Heart left ventricle (tissue), 16 donors: ENCODE results near the gene MYCN. TPM values are rescaled to one million over a fixed set of nuclear protein-coding genes. Genes with fewer than 3 reads are reported as not detected.

Experiments
- ATAC-seq, 4 donors: fragments of 200-7000 bp; cut with Tn5 transposase; one replicate each; pipeline ENCODE4 v1.9.1; 2020 to 2022; ENCODE audit warnings: moderate library complexity in 4 of 4, mild to moderate bottlenecking in 3 of 4, moderate number of reproducible peaks in 1 of 4
- DNase-seq, 5 donors: peaks; one replicate each; pipeline ENCODE4 v3.0.0-alpha.2; 2020
- H3K27ac ChIP-seq, 12 donors: fragments of 200-600 bp; sonication (generic) in 4 of 12; one replicate each; pipeline versions ENCODE4 v1.5.0 to v1.8.0; 2016 to 2022; ENCODE audit warnings: mild to moderate bottlenecking in 2 of 12
- H3K27me3 ChIP-seq, 9 donors: fragments of 200-600 bp; sonication (generic) in 2 of 9; one replicate each; pipeline versions ENCODE4 v1.5.1 to v1.8.0; 2016 to 2022; ENCODE audit warnings: mild to moderate bottlenecking in 3 of 9
- H3K36me3 ChIP-seq, 9 donors: fragments of 200-600 bp; sonication (generic) in 2 of 9; one replicate each; pipeline versions ENCODE4 v1.5.0 to v1.8.0; 2018 to 2022; ENCODE audit warnings: mild to moderate bottlenecking in 2 of 9
- H3K4me1 ChIP-seq, 12 donors: fragments of 200-600 bp; sonication (generic) in 4 of 12; one replicate each; pipeline versions ENCODE4 v1.5.0 to v1.8.0; 2016 to 2022; ENCODE audit warnings: mild to moderate bottlenecking in 3 of 12
- H3K4me3 ChIP-seq, 12 donors: fragments of 200-600 bp; sonication (generic) in 4 of 12; one replicate each; pipeline versions ENCODE4 v1.5.0 to v1.8.0; 2017 to 2022; ENCODE audit warnings: mild to moderate bottlenecking in 9 of 12, moderate library complexity in 4 of 12
- H3K9me3 ChIP-seq, 12 donors: fragments of 200-600 bp; sonication (generic) in 4 of 12; one replicate each; pipeline versions ENCODE4 v1.5.0 to v1.8.0; 2016 to 2022; ENCODE audit warnings: mild to moderate bottlenecking in 1 of 12
- CTCF ChIP-seq, 12 donors: fragments of 200-600 bp; sonication (generic) in 4 of 12; IDR thresholded peaks; one replicate each; pipeline versions ENCODE4 v1.5.0 to v1.8.0; 2018 to 2022; ENCODE audit warnings: antibody characterized with exemption in 12 of 12, mild to moderate bottlenecking in 5 of 12
- POLR2A ChIP-seq, 2 donors: fragments of 450-650 bp; IDR thresholded peaks; one replicate each; pipeline ENCODE4 v1.6.1; 2017; ENCODE audit warnings: antibody characterized with exemption in 2 of 2, mild to moderate bottlenecking in 2 of 2, moderate library complexity in 2 of 2
- WGBS, 4 donors: extraction: QIAGEN DNeasy Blood & Tissue Kit in 2 of 4; methylation state at CpG; one replicate each; pipeline versions ENCODE4 v1.1.5 to v1.1.7; 2013 to 2018; 5-methylcytosine and 5-hydroxymethylcytosine counted together
- intact Hi-C, 10 donors: fragments of 100-400 bp; cut with DNase I; formaldehyde crosslinking; loops; one replicate each; pipeline versions ENCODE4 v1.11.1 to v1.14.2; 2022
- polyA plus RNA-seq, 2 donors: library from polyadenylated mRNA; stranded (reverse); fragments of 200-250 nt; gene quantifications; one replicate each; pipeline ENCODE4 v1.2.3, GENCODE V29; 2013
- total RNA-seq, 9 donors: library from RNA; depleted of rRNA in 2 of 9; stranded (reverse); fragments of >200 nt in 2 of 9; fragmentation: NEBNext Ultra II Directional in 3 of 9; extraction: Animal tissue kit (Norgen Biotek cat#: 25700) in 3 of 9; gene quantifications; one replicate each; pipeline versions ENCODE4 v1.1.0 to v1.2.4, GENCODE V29; 2016 to 2023
- donor health status: ischemic (EF 13 %, LVEDD 7.1; RV severe dilation, severe dysfunction).
- donor health status: healthy with polysubstance abuse.
- donor health status: DM: no; HTN: yes; CAD: no.
- donor health status: DM: no; HTN: no; CAD: no.
- donor health status: ischemic (EF 25% LVEDD 6.9; RV normal size, moderate dysfunction).
- donor health status: ischemic (EF 25% LVEDD 5.7; RV mildly dilated, moderate dysfunction).
- donor health status: healthy.
- donor health status: DM: yes; HTN: yes; CAD: no.
- donor health status: ischemic (EF 35%, LVEDD 5.7; RV mildly dilated, moderate dysfunction).
- donor health status: nonischemic (EF 11% LVEDD 7.7; RV severe dilation, severe dysfunction).
- donor health status: DM: yes; HTN: yes; CAD: no.
- donor health status: PGD.
- donor health status: ischemic (EF 29% LVEDD 5.4; RV normal size, mild dysfunction).
- donor health status: nonischemic (EF 23%, LVEDD 6.1; RV moderate dilation, normal function).

The MYCN gene
- total and polyA plus RNA-seq, 11 donors: 0.22 to 1.6 (median 0.62) TPM; not detected in 2

- TF ChIP-seq POLR2A (IDR thresholded peaks at IDR 0.05) (no peak), CTCF (IDR thresholded peaks at IDR 0.05) (no peak)
- no peaks in the 10 kb centered on the region for H3K9me3 ChIP-seq
- H3K36me3 ChIP-seq: no peaks in the 10 kb centered on the region
- intact Hi-C loops: no loop called here
- H3K4me3 ChIP-seq: no peak overlapping the region
- no peak for DNase-seq
- ATAC-seq: no peak
- peaks cover 0 to 11% (median 0%) of the 10 kb centered on the region in 9 donors for H3K27me3 ChIP-seq
- WGBS, 4 donors: 92 to 95% (median 93%) methylated on average over 10 of the region's 10 CpGs
- no peak overlapping the region for H3K27ac ChIP-seq
- peaks cover 0 to 8% (median 0%) of the 10 kb centered on the region in 12 donors for H3K4me1 ChIP-seq
Measured at GRCh38 chr2:15967415-15968279, 27.3 kb downstream of the MYCN start.

GRCh38 chr2:15968280-15969178 is 28.2 kb downstream of the MYCN start:
- no peak overlapping the region for H3K4me3 ChIP-seq
- peaks cover 0 to 8% (median 0%) of the 10 kb centered on the region in 12 donors for H3K4me1 ChIP-seq
- no peaks in the 10 kb centered on the region for H3K36me3 ChIP-seq
- H3K27me3 ChIP-seq: peaks cover 0 to 11% (median 0%) of the 10 kb centered on the region in 9 donors
- no peak overlapping the region for H3K27ac ChIP-seq
- DNase-seq (no peak), ATAC-seq (no peak)
- 91 to 94% (median 93%) methylated on average over 6 to 7 of the region's 7 CpGs for WGBS, 4 donors
- H3K9me3 ChIP-seq: no peaks in the 10 kb centered on the region
- TF ChIP-seq CTCF (IDR thresholded peaks at IDR 0.05) (no peak), POLR2A (IDR thresholded peaks at IDR 0.05) (no peak)
- intact Hi-C loops: no loop called here

DNA sequence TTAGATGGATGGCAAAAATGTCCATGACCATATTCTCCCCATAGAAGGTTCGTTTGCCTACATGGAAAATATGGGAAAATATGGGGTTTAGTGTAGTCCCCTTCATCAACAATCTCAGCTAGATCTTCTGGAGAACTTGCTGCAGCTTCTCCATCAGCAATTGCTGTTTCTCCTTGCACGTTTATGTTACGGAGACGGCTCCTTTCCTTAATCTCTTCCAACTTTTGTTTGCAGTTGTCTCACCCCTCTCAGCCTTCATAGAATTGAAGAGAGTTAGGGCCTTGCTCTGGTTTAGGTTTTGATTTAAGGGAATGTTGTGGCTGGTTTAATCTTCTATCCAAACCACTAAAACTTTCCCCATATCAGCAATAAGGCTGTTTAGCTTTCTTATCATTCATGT is 28.9 kb downstream of the MYCN start:
- Histone ChIP-seq H3K27ac (no peak overlapping the region), H3K36me3 (no peaks in the 10 kb centered on the region), H3K4me1 (peaks cover 0 to 8% (median 0%) of the 10 kb centered on the region in 12 donors), H3K27me3 (peaks cover 0 to 11% (median 0%) of the 10 kb centered on the region in 9 donors), H3K4me3 (no peak overlapping the region), H3K9me3 (no peaks in the 10 kb centered on the region)
- no peak for TF ChIP-seq POLR2A (IDR thresholded peaks at IDR 0.05)
- TF ChIP-seq CTCF (IDR thresholded peaks at IDR 0.05): no peak
- 76 to 89% (median 83%) methylated on average over 4 of the region's 4 CpGs for WGBS, 4 donors
- no peak for DNase-seq
- no peak for ATAC-seq
- intact Hi-C loops: no loop called here

DNA sequence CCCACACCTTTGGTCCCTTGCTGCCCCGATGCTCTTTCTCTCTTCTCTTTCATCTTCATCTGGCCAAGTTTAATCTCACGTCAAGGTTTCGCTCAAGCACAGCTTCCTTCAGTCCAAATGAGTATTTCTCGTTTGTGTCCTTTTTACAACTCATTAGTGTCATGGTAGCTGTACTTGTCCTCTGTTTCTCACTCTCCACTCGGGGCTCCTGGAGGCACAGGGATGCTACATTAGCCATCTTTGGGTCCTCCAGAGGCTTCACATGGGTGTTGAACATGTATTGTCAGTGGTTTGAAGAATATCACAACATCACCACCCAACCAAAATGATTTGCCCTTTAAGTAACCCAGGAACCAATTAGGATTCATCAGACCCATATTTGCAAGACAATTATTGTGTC is 30.4 kb downstream of the MYCN start:
- Histone ChIP-seq H3K4me1 (peaks cover 0 to 3% (median 0%) of the 10 kb centered on the region in 12 donors), H3K36me3 (no peaks in the 10 kb centered on the region), H3K9me3 (no peaks in the 10 kb centered on the region), H3K27ac (no peak overlapping the region), H3K27me3 (peaks cover 0 to 11% (median 0%) of the 10 kb centered on the region in 9 donors), H3K4me3 (no peak overlapping the region)
- ATAC-seq (no peak), DNase-seq (no peak)
- WGBS, 4 donors: 82 to 87% (median 85%) methylated on average over 5 of the region's 5 CpGs
- TF ChIP-seq CTCF (IDR thresholded peaks at IDR 0.05): no peak
- no peak for TF ChIP-seq POLR2A (IDR thresholded peaks at IDR 0.05)
- intact Hi-C loops: no loop called here
